ENCODE results near the gene TLR4.

Gene TLR4

DNA sequence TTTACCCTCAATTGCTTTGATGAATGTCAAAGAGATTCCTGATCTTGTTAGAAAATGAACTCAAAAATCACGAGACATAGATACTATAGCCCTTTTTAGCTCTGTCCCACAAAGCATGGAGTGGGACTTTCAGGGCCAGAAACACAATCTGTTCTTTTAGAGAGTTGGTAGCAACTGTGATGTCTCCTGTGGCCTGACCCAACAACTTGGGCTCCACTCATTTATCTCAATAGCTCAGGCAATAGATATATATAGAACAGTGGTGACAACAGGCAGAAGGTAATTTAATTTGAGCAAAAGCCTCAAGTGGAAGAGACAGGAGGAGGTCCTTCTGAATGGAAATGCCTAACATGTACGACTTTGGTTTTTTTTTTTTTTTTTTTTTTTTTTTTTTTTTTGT is 25.2 kb downstream of the TLR4 start:
- DNase-seq (ENCODE audit: low read depth), result no peak
- H3K4me1 ChIP-seq (ENCODE audit: control insufficient read depth, insufficient read depth, low read length), result peaks cover 32% of the 10 kb centered on the region

DNA sequence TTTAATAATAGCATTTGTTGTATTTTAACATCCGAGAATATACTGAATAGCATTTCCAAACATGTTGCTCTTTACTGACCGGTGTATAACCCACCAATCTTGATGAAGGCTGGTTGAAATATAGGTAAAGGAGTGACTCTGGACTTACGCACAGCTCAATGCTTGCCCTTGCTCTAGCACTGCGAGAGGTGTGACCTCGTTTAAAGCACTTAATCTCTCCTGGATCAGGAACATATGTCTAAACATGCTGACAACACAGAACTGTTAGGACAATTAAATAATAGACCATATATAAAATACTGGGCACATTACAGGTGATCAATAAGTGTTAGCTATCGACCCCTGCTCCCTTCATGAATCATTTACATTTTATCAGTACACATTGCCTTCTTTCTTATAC is 28.3 kb downstream of the TLR4 start:
- no peaks in the 10 kb centered on the region for H3K9me3 ChIP-seq (ENCODE audit: control insufficient read depth, low read length)
- peaks cover 26% of the 10 kb centered on the region for H3K4me1 ChIP-seq (ENCODE audit: control insufficient read depth, insufficient read depth, low read length)
- no peak for DNase-seq (ENCODE audit: low read depth)
- H3K36me3 ChIP-seq (ENCODE audit: control insufficient read depth, insufficient read depth, low read length, severe bottlenecking), result no peaks in the 10 kb centered on the region
- H3K27me3 ChIP-seq (replicated peaks; ENCODE audit: control insufficient read depth, insufficient read depth, low read length), result no peaks in the 10 kb centered on the region
- no peak overlapping the region for H3K9ac ChIP-seq (ENCODE audit: low read length)
- H3K4me3 ChIP-seq (ENCODE audit: low read length), result no peak overlapping the region

More for the DNA sequence above, 25.2 kb downstream of the TLR4 start:
- Histone ChIP-seq H3K27me3 (replicated peaks; ENCODE audit: control insufficient read depth, insufficient read depth, low read length) (no peaks in the 10 kb centered on the region), H3K36me3 (ENCODE audit: control insufficient read depth, insufficient read depth, low read length, severe bottlenecking) (no peaks in the 10 kb centered on the region), H3K9ac (ENCODE audit: low read length) (no peak overlapping the region), H3K9me3 (ENCODE audit: control insufficient read depth, low read length) (no peaks in the 10 kb centered on the region), H3K4me3 (ENCODE audit: low read length) (no peak overlapping the region)

DNA sequence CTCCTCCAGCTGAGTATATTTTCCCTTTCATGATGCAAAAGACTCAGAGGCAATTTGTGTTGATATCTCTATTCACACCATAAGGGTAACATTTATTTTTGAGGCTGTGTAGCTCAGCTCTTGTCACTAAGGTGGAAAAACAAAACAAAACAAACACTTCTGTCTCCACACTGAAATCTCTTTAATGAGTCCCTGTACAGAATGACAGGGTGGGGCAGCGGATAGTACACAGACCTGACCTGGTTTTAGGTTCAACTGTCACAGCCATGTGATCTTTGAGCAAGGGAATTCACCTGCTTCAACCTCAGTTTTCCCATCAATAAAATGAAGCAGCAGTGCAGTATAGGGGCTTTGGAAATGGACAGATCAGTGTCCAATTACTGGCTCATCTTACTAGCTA is 29.3 kb downstream of the TLR4 start:
- Histone ChIP-seq H3K27me3 (replicated peaks; ENCODE audit: control insufficient read depth, insufficient read depth, low read length) (no peaks in the 10 kb centered on the region), H3K9ac (ENCODE audit: low read length) (no peak overlapping the region), H3K9me3 (ENCODE audit: control insufficient read depth, low read length) (no peaks in the 10 kb centered on the region), H3K4me3 (ENCODE audit: low read length) (no peak overlapping the region), H3K4me1 (ENCODE audit: control insufficient read depth, insufficient read depth, low read length) (peaks cover 32% of the 10 kb centered on the region), H3K36me3 (ENCODE audit: control insufficient read depth, insufficient read depth, low read length, severe bottlenecking) (no peaks in the 10 kb centered on the region)
- DNase-seq (ENCODE audit: low read depth), result no peak

DNA sequence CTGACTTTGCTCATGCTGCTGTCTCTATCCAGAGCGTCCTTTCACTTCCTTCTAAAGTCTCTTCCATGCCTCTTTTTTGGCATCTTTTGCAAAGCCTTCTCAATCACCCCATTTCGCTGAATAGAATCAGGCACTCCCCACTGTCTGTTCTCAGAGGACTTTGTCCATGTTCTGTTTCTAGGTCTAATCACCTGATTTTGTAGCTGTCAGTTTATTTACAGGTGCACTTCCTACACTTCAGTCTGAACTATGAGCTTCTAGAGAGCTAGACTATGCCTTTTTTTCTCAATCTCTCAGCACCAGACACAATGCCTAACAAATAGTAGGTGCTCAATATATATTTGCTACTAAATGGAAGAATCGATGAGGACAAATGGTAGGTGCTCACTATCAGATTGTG is 29.9 kb downstream of the TLR4 start:
- no peaks in the 10 kb centered on the region for H3K36me3 ChIP-seq (ENCODE audit: control insufficient read depth, insufficient read depth, low read length, severe bottlenecking)
- no peaks in the 10 kb centered on the region for H3K27me3 ChIP-seq (replicated peaks; ENCODE audit: control insufficient read depth, insufficient read depth, low read length)
- DNase-seq (ENCODE audit: low read depth), result no peak
- H3K4me1 ChIP-seq (ENCODE audit: control insufficient read depth, insufficient read depth, low read length), result peaks cover 32% of the 10 kb centered on the region
- H3K4me3 ChIP-seq (ENCODE audit: low read length), result no peak overlapping the region
- peak overlapping the region; percentile 47 for H3K9ac ChIP-seq (ENCODE audit: low read length)
- H3K9me3 ChIP-seq (ENCODE audit: control insufficient read depth, low read length), result no peaks in the 10 kb centered on the region

DNA sequence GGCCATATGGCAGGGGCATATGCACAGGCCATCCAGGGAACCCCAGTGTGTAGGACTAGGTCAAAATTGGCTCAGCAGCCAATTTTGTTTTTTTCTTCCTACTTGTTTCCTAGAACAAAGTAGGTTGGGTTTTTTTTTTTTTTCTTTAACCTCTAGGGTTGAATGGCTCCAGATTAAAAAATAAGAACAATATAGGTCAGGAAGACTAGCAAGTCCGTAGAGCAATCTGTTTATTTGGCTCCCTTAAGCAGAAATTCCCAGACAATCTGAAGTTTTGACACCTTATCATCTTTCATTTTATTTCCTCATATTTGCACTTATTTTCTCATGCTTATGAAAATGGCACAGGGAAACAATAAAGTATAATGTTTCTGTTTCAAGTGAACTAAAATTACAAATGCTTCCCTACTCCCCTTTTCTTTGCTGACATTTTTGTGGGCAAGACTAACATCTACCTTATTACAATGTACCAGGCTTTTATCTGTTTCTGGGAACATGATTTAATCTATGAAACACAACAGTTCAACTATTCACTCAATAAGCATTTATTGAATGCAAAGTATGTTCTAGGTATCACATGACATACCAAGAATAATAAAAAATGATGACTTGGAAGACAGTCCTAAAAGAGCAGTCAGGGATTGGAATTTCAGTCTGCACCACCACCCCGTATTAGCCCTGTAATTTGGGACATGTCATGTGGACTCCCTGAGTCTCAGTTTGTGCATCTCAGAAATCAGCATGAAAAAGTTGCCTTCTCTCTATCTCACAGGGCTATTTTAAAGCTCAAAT is 30.5 kb downstream of the TLR4 start:
- no peak overlapping the region for H3K4me3 ChIP-seq (ENCODE audit: low read length)
- no peaks in the 10 kb centered on the region for H3K9me3 ChIP-seq (ENCODE audit: control insufficient read depth, low read length)
- no peaks in the 10 kb centered on the region for H3K36me3 ChIP-seq (ENCODE audit: control insufficient read depth, insufficient read depth, low read length, severe bottlenecking)
- peaks cover 32% of the 10 kb centered on the region for H3K4me1 ChIP-seq (ENCODE audit: control insufficient read depth, insufficient read depth, low read length)
- no peaks in the 10 kb centered on the region for H3K27me3 ChIP-seq (replicated peaks; ENCODE audit: control insufficient read depth, insufficient read depth, low read length)
- DNase-seq (ENCODE audit: low read depth), result peak; percentile 48
- peak overlapping the region; percentile 53 for H3K9ac ChIP-seq (ENCODE audit: low read length)

DNA sequence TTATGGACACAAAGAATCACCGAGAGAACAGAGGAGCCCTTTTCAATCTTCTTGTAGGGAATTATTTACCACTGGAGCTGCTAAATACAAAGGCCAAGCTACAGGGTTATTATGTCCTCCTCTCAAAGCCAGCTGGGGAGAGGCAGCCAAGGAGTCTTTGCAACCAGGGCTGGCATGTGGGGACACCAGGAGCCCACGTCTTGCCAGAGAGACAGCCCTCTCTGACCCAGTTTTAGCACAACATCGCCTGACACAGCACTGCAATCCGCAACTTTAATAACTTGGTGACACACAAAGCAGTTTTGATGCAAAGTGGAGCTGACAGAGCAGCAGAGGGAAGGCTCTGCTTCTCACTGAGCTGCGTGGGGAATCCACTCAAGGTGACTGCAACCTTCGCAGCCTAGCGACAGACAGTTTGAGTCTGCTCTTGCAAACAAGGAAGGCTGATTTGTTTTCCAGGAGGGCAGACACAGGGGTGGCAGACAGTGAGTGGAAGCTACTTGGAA is 33.6 kb downstream of the TLR4 start:
- no peak overlapping the region for H3K9ac ChIP-seq (ENCODE audit: low read length)
- peaks cover 32% of the 10 kb centered on the region for H3K4me1 ChIP-seq (ENCODE audit: control insufficient read depth, insufficient read depth, low read length)
- no peak overlapping the region for H3K4me3 ChIP-seq (ENCODE audit: low read length)
- no peak for DNase-seq (ENCODE audit: low read depth)
- H3K27me3 ChIP-seq (replicated peaks; ENCODE audit: control insufficient read depth, insufficient read depth, low read length), result no peaks in the 10 kb centered on the region
- no peaks in the 10 kb centered on the region for H3K36me3 ChIP-seq (ENCODE audit: control insufficient read depth, insufficient read depth, low read length, severe bottlenecking)
- H3K9me3 ChIP-seq (ENCODE audit: control insufficient read depth, low read length), result no peaks in the 10 kb centered on the region

DNA sequence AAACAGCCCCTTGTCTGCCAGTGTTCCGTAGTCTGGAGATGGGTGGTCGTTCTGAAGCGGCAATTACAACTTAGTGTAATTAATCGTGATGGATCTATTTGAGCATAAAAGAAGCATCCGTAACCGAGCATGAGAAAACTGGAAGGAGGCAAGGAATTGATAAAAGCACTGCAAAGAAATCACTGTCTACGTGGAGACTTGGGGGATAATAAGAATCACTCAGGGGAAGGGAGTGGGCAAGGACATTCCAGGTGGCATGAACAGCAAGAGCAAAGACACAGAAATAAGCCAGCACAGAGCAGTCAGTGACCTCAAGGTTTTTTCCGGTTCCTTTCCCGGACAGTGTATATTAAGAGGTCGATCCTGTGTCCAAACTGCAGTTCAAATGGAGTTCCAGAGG is 35.0 kb downstream of the TLR4 start:
- Histone ChIP-seq H3K27me3 (replicated peaks; ENCODE audit: control insufficient read depth, insufficient read depth, low read length) (no peaks in the 10 kb centered on the region), H3K36me3 (ENCODE audit: control insufficient read depth, insufficient read depth, low read length, severe bottlenecking) (no peaks in the 10 kb centered on the region), H3K4me1 (ENCODE audit: control insufficient read depth, insufficient read depth, low read length) (peaks cover 21% of the 10 kb centered on the region), H3K9me3 (ENCODE audit: control insufficient read depth, low read length) (no peaks in the 10 kb centered on the region), H3K4me3 (ENCODE audit: low read length) (no peak overlapping the region), H3K9ac (ENCODE audit: low read length) (no peak overlapping the region)
- DNase-seq (ENCODE audit: low read depth), result no peak

DNA sequence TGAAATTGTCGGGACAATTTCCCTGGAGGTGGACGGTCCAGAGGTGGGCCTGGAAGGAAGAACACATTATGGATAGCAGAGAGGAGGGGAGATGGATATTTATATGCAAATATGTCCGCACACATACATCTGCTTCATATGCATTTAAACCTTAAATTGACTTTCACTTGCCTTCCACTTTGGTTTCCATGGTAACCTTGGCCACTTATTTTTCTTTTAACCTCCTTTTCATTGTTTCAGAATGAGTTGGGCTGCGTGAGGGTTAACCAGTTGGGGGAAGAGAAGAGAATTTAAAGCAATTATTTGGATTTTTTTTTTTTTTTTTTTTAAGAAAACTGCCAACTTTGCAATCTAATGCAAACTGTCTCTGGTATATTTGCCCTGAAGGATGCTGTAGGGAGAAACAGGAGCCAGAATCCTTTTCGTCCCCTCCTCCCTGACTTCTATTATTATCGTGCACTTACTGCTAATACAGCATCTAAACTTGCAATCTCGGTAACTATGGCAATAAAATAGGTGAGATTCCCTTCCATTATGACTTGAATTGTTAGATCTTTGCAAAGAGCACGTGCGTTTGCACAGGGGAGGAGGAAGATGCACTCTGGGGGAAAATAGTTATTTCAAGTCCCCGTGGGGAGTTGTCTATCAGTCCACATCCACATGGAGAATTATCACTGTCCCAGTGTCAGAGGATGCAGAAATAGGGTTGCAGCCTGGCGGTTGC is 35.6 kb downstream of the TLR4 start:
- Histone ChIP-seq H3K27me3 (replicated peaks; ENCODE audit: control insufficient read depth, insufficient read depth, low read length) (no peaks in the 10 kb centered on the region), H3K36me3 (ENCODE audit: control insufficient read depth, insufficient read depth, low read length, severe bottlenecking) (no peaks in the 10 kb centered on the region), H3K4me1 (ENCODE audit: control insufficient read depth, insufficient read depth, low read length) (peaks cover 16% of the 10 kb centered on the region), H3K9ac (ENCODE audit: low read length) (no peak overlapping the region), H3K4me3 (ENCODE audit: low read length) (no peak overlapping the region), H3K9me3 (ENCODE audit: control insufficient read depth, low read length) (no peaks in the 10 kb centered on the region)
- no peak for DNase-seq (ENCODE audit: low read depth)

DNA sequence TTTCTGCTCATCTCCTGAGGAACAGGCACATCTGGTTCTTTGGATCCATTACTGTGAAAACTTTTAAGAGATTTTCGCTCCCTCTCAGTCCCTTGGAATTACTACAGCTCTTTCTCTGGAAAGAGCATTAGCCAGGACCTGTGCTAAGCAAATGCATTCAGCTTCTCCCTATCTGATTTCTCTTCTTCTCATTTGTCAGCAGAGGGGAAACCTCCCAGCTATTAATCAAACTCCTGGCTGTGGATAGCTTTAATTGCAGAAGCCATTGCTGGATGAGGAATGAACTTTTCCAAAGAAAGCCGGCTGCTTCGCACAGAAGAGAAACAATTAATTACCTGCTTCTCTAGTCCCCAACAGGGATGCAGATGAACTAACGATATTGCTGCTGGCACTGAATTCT is 37.9 kb downstream of the TLR4 start:
- H3K4me1 ChIP-seq (ENCODE audit: control insufficient read depth, insufficient read depth, low read length), result peaks cover 9% of the 10 kb centered on the region
- no peaks in the 10 kb centered on the region for H3K9me3 ChIP-seq (ENCODE audit: control insufficient read depth, low read length)
- H3K4me3 ChIP-seq (ENCODE audit: low read length), result no peak overlapping the region
- no peak overlapping the region for H3K9ac ChIP-seq (ENCODE audit: low read length)
- no peaks in the 10 kb centered on the region for H3K36me3 ChIP-seq (ENCODE audit: control insufficient read depth, insufficient read depth, low read length, severe bottlenecking)
- no peak for DNase-seq (ENCODE audit: low read depth)
- H3K27me3 ChIP-seq (replicated peaks; ENCODE audit: control insufficient read depth, insufficient read depth, low read length), result peaks cover 2% of the 10 kb centered on the region

DNA sequence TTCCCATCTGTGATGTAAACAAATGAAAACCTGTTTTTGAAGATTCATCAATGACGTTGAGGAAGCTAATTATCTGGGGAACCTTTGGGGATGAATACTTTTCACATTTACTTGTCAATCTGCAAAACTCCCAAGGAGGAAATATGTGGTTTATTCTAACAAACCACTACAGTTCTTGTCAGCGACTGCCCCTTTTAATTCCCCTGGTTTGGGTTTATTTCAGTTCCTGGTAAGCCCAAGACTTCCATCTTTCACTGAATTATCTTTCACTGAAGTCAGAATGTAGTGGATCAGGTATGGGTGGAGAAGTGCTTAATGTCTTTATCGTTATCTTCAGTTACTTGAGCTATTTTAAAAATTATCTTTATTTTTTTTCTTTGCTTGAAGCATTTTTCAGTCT is 40.2 kb downstream of the TLR4 start:
- Histone ChIP-seq H3K9me3 (ENCODE audit: control insufficient read depth, low read length) (no peaks in the 10 kb centered on the region), H3K36me3 (ENCODE audit: control insufficient read depth, insufficient read depth, low read length, severe bottlenecking) (no peaks in the 10 kb centered on the region), H3K9ac (ENCODE audit: low read length) (peak overlapping the region; percentile 65), H3K4me3 (ENCODE audit: low read length) (peak overlapping the region; percentile 79), H3K4me1 (ENCODE audit: control insufficient read depth, insufficient read depth, low read length) (no peaks in the 10 kb centered on the region), H3K27me3 (replicated peaks; ENCODE audit: control insufficient read depth, insufficient read depth, low read length) (peaks cover 2% of the 10 kb centered on the region)
- no peak for DNase-seq (ENCODE audit: low read depth)

DNA sequence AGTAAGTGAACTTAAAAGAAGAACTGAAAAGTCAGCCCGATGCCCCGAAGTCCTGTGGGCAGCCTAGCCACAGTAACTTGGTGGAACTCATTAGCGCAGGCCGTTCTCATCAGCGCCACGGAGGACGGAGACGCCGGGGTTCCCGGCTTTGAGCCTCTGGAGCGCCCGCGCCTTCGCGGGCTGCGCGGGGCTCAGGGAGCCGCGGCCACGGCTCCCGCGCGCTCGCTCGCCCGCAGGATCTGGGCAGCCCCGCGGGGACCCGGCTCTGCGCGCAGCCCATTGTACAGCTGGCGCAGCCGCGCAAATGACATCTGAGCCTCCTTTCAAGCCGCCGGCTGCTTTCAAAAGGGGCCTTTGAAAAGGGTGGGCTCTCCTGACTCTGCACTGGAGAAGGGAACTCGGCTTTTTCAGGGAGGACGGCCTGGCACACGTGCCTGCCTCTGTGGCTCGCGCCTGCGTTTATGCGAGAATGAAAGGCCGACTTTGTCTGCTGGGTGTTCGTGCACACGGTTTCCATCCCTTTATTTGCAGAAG is 40.7 kb downstream of the TLR4 start:
- peak overlapping the region; percentile 79 for H3K4me3 ChIP-seq (ENCODE audit: low read length)
- peaks cover 4% of the 10 kb centered on the region for H3K27me3 ChIP-seq (replicated peaks; ENCODE audit: control insufficient read depth, insufficient read depth, low read length)
- DNase-seq (ENCODE audit: low read depth), result peak; percentile 23
- no peaks in the 10 kb centered on the region for H3K36me3 ChIP-seq (ENCODE audit: control insufficient read depth, insufficient read depth, low read length, severe bottlenecking)
- no peaks in the 10 kb centered on the region for H3K4me1 ChIP-seq (ENCODE audit: control insufficient read depth, insufficient read depth, low read length)
- H3K9ac ChIP-seq (ENCODE audit: low read length), result peak overlapping the region; percentile 65
- H3K9me3 ChIP-seq (ENCODE audit: control insufficient read depth, low read length), result no peaks in the 10 kb centered on the region
